HepG2 (cell line): Measurements from ENCODE around the gene ZCCHC3. TPM values are rescaled to one million over a fixed set of nuclear protein-coding genes. Genes with fewer than 3 reads are reported as not detected.
A peak's percentile ranks its signal among the peaks of the same experiment; 100 is the strongest.

Experiments used
- ATRX ChIP-seq: sonication (generic); formaldehyde crosslinking; IDR thresholded peaks from 2 replicates; pipeline ENCODE4 v1.4.0; 2020; ENCODE audit warnings: missing genetic modification reagents, borderline replicate concordance
- CREM ChIP-seq, 2 experiments: sonication (generic) in 1 of 2; formaldehyde crosslinking in 1 of 2; IDR thresholded peaks; 2 replicates each; pipeline versions ENCODE4 v1.4.0 to v1.6.1; 2016 to 2020; ENCODE audit warnings: antibody characterized with exemption in 1 of 2, mild to moderate bottlenecking in 1 of 2, missing genetic modification reagents in 1 of 2
- FOXO4 ChIP-seq: sonication (generic); formaldehyde crosslinking; conservative IDR thresholded peaks from 2 replicates; pipeline ENCODE4 v1.8.1; 2023; ENCODE audit warnings: missing genetic modification reagents
- IRF9 ChIP-seq: sonication (generic); formaldehyde crosslinking; IDR thresholded peaks from 2 replicates; pipeline ENCODE4 v1.8.0; 2022; ENCODE audit warnings: missing genetic modification reagents, mild to moderate bottlenecking, borderline replicate concordance
- LBX2 ChIP-seq: sonication (generic); formaldehyde crosslinking; IDR thresholded peaks from 2 replicates; pipeline ENCODE4 v1.5.0; 2020; ENCODE audit warnings: missing genetic modification reagents, mild to moderate bottlenecking, borderline replicate concordance
- MED13 ChIP-seq: sonication (generic); formaldehyde crosslinking; IDR thresholded peaks from 2 replicates; pipeline ENCODE4 v1.5.0; 2020; ENCODE audit warnings: missing genetic modification reagents
- TFDP1 ChIP-seq: IDR thresholded peaks from 2 replicates; pipeline ENCODE4 v1.6.1; 2016; ENCODE audit warnings: missing compliant biosample characterization, missing genetic modification reagents, borderline replicate concordance
- ZBTB3 ChIP-seq: sonication (generic); formaldehyde crosslinking; IDR thresholded peaks from 2 replicates; pipeline ENCODE4 v1.4.0; 2020; ENCODE audit warnings: low read depth, mild to moderate bottlenecking, moderate library complexity, missing genetic modification reagents, borderline replicate concordance
- ZNF331 ChIP-seq: sonication (generic); formaldehyde crosslinking; IDR thresholded peaks from 2 replicates; pipeline ENCODE4 v1.4.0; 2020; ENCODE audit warnings: missing genetic modification reagents
- ZNF737 ChIP-seq: sonication (generic); formaldehyde crosslinking; IDR thresholded peaks from 2 replicates; pipeline ENCODE4 v1.5.0; 2020; ENCODE audit warnings: missing genetic modification reagents, mild to moderate bottlenecking, borderline replicate concordance
- polyA plus RNA-seq, 8 experiments: library from polyadenylated mRNA; depleted of rRNA in 3 of 8; stranded (reverse) in 7 of 8; unstranded in 1 of 8; fragments of >200 nt; fragmentation: Illumina TruSeq in 4 of 8; extraction: Trizol in 4 of 8; gene quantifications; 2 replicates each; pipeline versions ENCODE4 v1.2.1 to v1.2.3, GENCODE V29; 2011 to 2016; ENCODE audit warnings: low read depth in 4 of 8, missing spikeins in 1 of 8, mixed read lengths in 1 of 8; ENCODE audit not compliant: insufficient read depth in 1 of 8
- total RNA-seq, 5 experiments: library from RNA; depleted of rRNA; stranded (reverse); fragments of >200 nt; fragmentation: Illumina TruSeq; extraction: Trizol; gene quantifications; 2 replicates each; pipeline ENCODE4 v1.2.3, GENCODE V29; 2016; ENCODE audit warnings: low read depth in 1 of 5
- TF ChIP-seq, protein P1 (sequence below): IDR thresholded peaks from 2 replicates; pipeline ENCODE4 v1.6.1; 2016; ENCODE audit warnings: control low read depth
- TF ChIP-seq, protein P2 (sequence below): sonication (generic); formaldehyde crosslinking; IDR thresholded peaks from 2 replicates; pipeline ENCODE4 v1.4.0; 2020; ENCODE audit warnings: mild to moderate bottlenecking, missing genetic modification reagents, borderline replicate concordance

Gene ZCCHC3
- total and polyA plus RNA-seq, 2 of the 13 experiments (the other 11 are each of a cell fraction or from before 2014, with no cell fraction given): 46.6 to 63.0 TPM

GRCh38 chr20:324177-325044 is 27.0 kb downstream of the ZCCHC3 start (continued):
- TF ChIP-seq TFDP1 (CRISPR knock-in tag) (peak; percentile 98), ZNF737 (CRISPR knock-in tag) (0 out of 2 replicates have a peak, but pooled peaks have one; percentile 49), IRF9 (CRISPR knock-in tag) (peak; percentile 98), CREM (IDR thresholded peaks at IDR 0.05) (0 out of 2 replicates have a peak, but pooled peaks have one; percentile 10), CREM (CRISPR knock-in tag; IDR thresholded peaks at IDR 0.05) (no peak), LBX2 (CRISPR knock-in tag) (peak; percentile 89; the same call in 1 of the 2 replicates), FOXO4 (CRISPR knock-in tag) (no peak), ZBTB3 (no peak; the same call in 1 of the 2 replicates), ZNF331 (CRISPR knock-in tag) (peak; percentile 95), ATRX (no peak), MED13 (peak; percentile 91)
- TF ChIP-seq, protein P1, sequence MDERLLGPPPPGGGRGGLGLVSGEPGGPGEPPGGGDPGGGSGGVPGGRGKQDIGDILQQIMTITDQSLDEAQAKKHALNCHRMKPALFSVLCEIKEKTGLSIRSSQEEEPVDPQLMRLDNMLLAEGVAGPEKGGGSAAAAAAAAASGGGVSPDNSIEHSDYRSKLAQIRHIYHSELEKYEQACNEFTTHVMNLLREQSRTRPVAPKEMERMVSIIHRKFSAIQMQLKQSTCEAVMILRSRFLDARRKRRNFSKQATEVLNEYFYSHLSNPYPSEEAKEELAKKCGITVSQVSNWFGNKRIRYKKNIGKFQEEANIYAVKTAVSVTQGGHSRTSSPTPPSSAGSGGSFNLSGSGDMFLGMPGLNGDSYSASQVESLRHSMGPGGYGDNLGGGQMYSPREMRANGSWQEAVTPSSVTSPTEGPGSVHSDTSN (CRISPR knock-in tag): 0 out of 2 replicates have a peak, but pooled peaks have one; percentile 16
- TF ChIP-seq, protein P2, sequence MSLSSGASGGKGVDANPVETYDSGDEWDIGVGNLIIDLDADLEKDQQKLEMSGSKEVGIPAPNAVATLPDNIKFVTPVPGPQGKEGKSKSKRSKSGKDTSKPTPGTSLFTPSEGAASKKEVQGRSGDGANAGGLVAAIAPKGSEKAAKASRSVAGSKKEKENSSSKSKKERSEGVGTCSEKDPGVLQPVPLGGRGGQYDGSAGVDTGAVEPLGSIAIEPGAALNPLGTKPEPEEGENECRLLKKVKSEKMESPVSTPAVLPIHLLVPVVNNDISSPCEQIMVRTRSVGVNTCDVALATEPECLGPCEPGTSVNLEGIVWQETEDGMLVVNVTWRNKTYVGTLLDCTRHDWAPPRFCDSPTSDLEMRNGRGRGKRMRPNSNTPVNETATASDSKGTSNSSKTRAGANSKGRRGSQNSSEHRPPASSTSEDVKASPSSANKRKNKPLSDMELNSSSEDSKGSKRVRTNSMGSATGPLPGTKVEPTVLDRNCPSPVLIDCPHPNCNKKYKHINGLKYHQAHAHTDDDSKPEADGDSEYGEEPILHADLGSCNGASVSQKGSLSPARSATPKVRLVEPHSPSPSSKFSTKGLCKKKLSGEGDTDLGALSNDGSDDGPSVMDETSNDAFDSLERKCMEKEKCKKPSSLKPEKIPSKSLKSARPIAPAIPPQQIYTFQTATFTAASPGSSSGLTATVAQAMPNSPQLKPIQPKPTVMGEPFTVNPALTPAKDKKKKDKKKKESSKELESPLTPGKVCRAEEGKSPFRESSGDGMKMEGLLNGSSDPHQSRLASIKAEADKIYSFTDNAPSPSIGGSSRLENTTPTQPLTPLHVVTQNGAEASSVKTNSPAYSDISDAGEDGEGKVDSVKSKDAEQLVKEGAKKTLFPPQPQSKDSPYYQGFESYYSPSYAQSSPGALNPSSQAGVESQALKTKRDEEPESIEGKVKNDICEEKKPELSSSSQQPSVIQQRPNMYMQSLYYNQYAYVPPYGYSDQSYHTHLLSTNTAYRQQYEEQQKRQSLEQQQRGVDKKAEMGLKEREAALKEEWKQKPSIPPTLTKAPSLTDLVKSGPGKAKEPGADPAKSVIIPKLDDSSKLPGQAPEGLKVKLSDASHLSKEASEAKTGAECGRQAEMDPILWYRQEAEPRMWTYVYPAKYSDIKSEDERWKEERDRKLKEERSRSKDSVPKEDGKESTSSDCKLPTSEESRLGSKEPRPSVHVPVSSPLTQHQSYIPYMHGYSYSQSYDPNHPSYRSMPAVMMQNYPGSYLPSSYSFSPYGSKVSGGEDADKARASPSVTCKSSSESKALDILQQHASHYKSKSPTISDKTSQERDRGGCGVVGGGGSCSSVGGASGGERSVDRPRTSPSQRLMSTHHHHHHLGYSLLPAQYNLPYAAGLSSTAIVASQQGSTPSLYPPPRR (CRISPR knock-in tag): peak; percentile 91
- TF ChIP-seq, all 625 proteins: peak for 488
